ENCODE data around the gene TSHZ1.

The TSHZ1 gene

DNA sequence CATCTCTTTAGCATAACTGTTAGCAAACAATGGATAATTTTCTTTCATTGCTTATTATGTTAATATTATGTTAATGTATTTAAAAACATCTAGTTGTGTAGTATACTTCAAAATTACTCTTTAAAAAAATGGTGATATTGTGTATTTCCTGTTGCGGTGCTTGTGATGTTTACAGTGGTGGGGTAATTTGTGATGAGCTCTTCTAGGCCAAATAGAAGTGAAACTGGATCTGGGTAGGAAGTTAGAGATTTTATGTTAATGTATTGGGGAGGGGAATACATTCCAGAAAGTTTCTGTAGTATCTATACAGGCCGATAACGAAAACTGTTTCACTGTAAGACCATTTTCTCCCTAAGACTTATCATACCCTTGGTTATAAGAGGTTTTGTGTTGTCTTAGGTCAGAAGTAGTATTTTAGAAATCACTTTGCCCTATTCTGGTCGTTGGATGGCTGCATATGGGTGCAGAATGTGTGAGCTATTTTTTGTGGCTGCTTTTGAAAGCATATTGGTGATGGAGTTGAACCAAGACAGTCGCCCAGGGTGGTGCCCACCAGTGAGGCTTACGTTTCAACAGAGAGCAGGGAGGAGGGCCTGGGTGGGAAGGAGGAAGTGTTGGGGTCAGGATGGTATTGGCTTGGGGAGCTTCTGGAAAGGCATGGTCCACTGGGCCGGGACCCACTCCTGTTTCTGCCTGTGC lies 5.8 kb downstream of the TSHZ1 start:
- Mint-ChIP-seq H3K4me3 (peak overlapping the region; percentile 89), H3K27me3 (ENCODE audit: low read depth, poor library complexity) (peaks cover 4% of the 10 kb centered on the region), H3K9me3 (no peaks in the 10 kb centered on the region), H3K27ac (peak overlapping the region; percentile 93), H3K36me3 (ENCODE audit: low read depth) (peaks cover 13% of the 10 kb centered on the region), H3K4me1 (peaks cover 92% of the 10 kb centered on the region)
- no peak for DNase-seq
- TF ChIP-seq, protein P1, sequence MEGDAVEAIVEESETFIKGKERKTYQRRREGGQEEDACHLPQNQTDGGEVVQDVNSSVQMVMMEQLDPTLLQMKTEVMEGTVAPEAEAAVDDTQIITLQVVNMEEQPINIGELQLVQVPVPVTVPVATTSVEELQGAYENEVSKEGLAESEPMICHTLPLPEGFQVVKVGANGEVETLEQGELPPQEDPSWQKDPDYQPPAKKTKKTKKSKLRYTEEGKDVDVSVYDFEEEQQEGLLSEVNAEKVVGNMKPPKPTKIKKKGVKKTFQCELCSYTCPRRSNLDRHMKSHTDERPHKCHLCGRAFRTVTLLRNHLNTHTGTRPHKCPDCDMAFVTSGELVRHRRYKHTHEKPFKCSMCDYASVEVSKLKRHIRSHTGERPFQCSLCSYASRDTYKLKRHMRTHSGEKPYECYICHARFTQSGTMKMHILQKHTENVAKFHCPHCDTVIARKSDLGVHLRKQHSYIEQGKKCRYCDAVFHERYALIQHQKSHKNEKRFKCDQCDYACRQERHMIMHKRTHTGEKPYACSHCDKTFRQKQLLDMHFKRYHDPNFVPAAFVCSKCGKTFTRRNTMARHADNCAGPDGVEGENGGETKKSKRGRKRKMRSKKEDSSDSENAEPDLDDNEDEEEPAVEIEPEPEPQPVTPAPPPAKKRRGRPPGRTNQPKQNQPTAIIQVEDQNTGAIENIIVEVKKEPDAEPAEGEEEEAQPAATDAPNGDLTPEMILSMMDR (IDR thresholded peaks at IDR 0.05), result no peak

DNA sequence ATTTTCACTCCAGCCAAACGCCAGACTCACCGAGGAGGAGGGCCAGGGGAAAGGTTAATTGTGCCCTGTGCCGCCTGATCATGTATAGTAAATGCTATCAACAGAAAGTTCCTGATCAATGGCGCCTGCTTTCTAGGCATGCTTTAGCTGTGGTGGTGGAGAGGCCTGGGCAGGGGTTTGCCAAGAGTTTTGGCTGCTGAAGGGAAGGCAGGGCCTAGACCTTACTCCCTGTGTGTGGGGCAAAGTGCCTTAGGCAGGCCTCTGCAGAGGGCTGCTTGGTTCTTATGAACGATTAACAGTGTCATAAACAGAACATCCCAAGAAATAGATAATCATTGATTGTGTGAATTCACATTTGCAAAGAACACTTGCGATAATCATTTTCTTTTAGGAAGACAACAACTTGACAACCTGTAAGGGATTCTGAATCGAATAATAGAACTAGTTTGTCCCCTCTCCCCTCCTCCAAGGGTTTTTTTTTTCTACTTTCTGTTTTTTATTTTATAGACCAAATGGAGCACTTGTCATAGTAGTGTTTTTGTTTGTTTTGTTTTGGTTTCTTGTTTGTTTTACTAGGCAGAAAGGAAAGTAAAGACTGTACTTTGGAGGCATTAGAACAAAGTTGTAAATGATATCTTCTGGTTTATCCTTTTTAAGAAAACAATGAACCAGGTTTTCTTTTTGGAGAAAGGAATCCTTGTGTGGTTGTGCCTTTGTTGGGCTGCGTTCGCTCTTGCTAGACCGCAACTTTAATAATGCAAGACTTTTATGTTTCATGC lies 6.5 kb downstream of the TSHZ1 start:
- TF ChIP-seq, protein P1 (IDR thresholded peaks at IDR 0.05), result no peak
- Mint-ChIP-seq H3K4me1 (peaks cover 99% of the 10 kb centered on the region), H3K4me3 (peak overlapping the region; percentile 89), H3K9me3 (no peaks in the 10 kb centered on the region), H3K27ac (peak overlapping the region; percentile 93), H3K27me3 (ENCODE audit: low read depth, poor library complexity) (peaks cover 4% of the 10 kb centered on the region), H3K36me3 (ENCODE audit: low read depth) (peaks cover 13% of the 10 kb centered on the region)
- no peak for DNase-seq

DNA sequence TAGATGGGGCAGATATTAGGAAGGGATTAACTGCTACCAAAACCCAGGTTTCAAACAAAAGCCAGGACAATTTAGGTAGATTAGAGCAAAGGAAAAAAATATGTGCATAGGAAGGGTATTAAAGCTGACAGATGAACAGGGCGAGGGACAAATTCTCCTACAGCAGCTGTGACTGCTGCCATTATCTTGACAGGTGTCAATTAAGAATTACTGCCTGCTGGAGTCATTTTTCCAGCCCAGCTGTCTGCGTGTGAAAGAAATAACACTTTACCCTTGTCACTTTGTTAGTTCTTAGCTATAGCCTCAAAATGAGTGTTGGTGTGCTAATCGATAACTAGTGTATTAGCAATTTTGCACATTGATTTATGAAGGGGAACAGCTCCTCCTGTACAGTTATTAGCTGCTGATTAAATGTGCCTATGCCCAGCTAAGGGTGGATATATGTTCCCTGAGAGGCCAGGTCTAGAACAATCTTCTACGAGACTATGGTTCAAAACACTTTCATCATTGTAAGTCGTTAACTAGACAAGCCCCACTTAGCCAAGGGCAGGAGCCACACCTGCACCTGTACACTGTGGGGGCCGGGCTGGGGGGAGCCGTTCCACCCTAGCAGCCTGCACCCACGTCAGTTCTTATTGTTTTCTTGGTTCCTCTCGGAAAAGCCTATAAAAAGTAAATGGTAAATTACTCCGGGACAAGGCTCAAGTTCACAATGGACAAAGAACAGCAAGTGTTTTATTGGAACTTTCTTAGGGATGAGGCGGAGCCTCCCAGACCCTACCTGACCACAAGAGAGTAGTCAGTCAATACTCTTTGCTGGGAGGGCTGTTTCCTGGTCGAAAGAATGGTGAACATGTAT lies 7.7 kb downstream of the TSHZ1 start:
- H3K27ac Mint-ChIP-seq, result peak overlapping the region; percentile 42
- peak overlapping the region; percentile 16 for H3K4me3 Mint-ChIP-seq
- peaks cover 4% of the 10 kb centered on the region for H3K27me3 Mint-ChIP-seq (ENCODE audit: low read depth, poor library complexity)
- no peak for DNase-seq
- TF ChIP-seq, protein P1 (IDR thresholded peaks at IDR 0.05), result no peak
- H3K36me3 Mint-ChIP-seq (ENCODE audit: low read depth), result peaks cover 13% of the 10 kb centered on the region
- H3K4me1 Mint-ChIP-seq, result peaks cover 100% of the 10 kb centered on the region
- H3K9me3 Mint-ChIP-seq, result no peaks in the 10 kb centered on the region

DNA sequence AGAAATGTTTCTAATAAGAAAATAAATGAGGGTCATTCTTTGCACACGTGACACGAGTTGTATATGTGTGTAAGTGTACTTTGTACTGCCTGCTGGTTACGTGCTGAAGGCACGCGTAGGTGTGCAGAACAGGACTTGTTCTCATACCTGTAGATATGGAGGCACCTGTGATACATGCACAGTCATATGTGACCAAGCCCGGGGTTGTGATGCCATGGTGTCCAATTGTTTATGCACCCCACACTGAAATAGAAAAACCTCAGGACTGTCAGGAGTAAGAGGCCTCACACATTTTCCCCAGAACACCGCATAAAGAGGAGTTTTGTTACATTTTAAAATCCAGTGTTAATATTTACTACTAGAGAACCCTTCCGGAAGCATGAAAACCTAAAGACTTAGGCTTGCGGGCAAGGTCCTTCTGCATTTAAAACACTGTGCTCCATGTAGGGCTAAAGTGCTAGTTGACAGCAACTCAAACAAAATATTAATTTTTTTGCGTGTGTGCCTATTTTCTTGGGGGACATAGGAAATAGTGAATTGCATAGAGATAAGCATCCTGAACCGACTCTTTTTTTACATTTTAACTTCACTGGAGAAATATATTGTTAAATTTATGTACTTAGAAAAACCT lies 9.3 kb downstream of the TSHZ1 start:
- peaks cover 13% of the 10 kb centered on the region for H3K36me3 Mint-ChIP-seq (ENCODE audit: low read depth)
- peaks cover 4% of the 10 kb centered on the region for H3K27me3 Mint-ChIP-seq (ENCODE audit: low read depth, poor library complexity)
- no peaks in the 10 kb centered on the region for H3K9me3 Mint-ChIP-seq
- TF ChIP-seq, protein P1 (IDR thresholded peaks at IDR 0.05), result no peak
- DNase-seq, result no peak
- no peak overlapping the region for H3K27ac Mint-ChIP-seq
- H3K4me1 Mint-ChIP-seq, result peaks cover 100% of the 10 kb centered on the region
- peak overlapping the region; percentile 49 for H3K4me3 Mint-ChIP-seq

DNA sequence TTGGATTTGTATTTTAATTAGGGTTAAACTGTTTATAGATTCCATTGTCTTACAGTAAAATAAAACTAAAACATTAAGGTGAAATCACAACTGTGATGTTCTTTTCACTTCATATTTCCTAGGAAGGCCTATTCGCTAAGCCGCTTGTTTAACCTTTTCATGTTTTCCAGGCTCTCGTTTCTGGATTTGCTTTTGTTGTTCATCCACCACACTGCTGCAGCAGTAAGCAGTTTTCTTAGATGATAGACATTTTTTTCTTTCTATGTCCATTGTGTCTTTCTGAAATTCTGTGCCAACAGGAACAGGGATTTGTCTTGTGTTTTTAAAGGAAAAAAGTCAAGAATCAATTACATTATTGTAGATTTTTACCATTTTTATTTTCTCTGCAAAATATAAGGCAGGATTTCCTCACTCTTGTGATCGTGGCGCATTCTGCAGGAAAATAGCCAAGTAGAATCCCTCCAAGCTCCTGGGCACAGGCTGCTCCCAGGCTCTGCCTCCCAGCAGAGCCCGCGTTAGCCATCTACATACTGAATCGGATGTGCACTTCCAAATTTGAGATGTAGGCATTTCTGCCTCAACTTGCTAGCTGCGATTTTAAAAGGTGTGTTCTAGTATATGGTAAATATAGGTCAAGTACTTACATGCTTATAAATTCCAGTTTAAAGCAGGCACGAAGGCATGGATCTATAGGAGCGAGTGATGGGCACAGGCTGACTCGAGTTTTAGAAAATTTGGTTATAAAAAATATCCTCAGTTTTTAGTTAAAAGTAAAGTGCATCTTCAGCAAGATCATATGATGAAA lies 10.2 kb downstream of the TSHZ1 start:
- TF ChIP-seq, protein P1 (IDR thresholded peaks at IDR 0.05), result no peak
- no peak for DNase-seq
- H3K27me3 Mint-ChIP-seq (ENCODE audit: low read depth, poor library complexity), result peaks cover 4% of the 10 kb centered on the region
- peak overlapping the region; percentile 77 for H3K27ac Mint-ChIP-seq
- H3K9me3 Mint-ChIP-seq, result no peaks in the 10 kb centered on the region
- peaks cover 5% of the 10 kb centered on the region for H3K36me3 Mint-ChIP-seq (ENCODE audit: low read depth)
- H3K4me3 Mint-ChIP-seq, result peak overlapping the region; percentile 68
- H3K4me1 Mint-ChIP-seq, result peaks cover 100% of the 10 kb centered on the region
